Naive thymus-derived CD8-positive, alpha-beta T cell (primary cell): Measurements from ENCODE around the gene ITGAV. TPM values are rescaled to one million over a fixed set of nuclear protein-coding genes. Genes with fewer than 3 reads are reported as not detected.

Experiments
- ATAC-seq, 2 donors: fragments of 150-1000 bp; cut with Tn5 transposase in 1 of 2; sonication (Bioruptor Pico), chemical (Tn5 transposase) in 1 of 2; 1 replicate in 1 of 2; 2 replicates in 1 of 2; pipeline ENCODE4 v1.10.0; 2021; ENCODE audit warnings: mild to moderate bottlenecking in 2 of 2, moderate library complexity in 2 of 2
- POLR2A ChIA-PET: fragments of 350-600 bp; sonication (Branson Sonifier 250); formaldehyde crosslinking; loops from one replicate; lab custom pipeline; 2021; ENCODE audit warnings: antibody characterized with exemption; lab: Charles Lee
- DNase-seq, 10 donors: peaks; one replicate each; pipeline versions ENCODE4 v3.0.0 to v3.0.0-alpha.2; 2020 to 2022
- H3K27ac Mint-ChIP-seq, 10 donors: one replicate each; pipeline ENCODE4 v1.8.0; 2020 to 2022; ENCODE audit warnings: mild to moderate bottlenecking in 10 of 10, mixed read lengths in 10 of 10, moderate library complexity in 4 of 10, inconsistent platforms in 1 of 10
- H3K27me3 Mint-ChIP-seq, 5 donors: one replicate each; pipeline ENCODE4 v1.8.0; 2021 to 2022; ENCODE audit warnings: mixed read lengths in 5 of 5
- H3K36me3 Mint-ChIP-seq, 3 donors: one replicate each; pipeline ENCODE4 v1.8.0; 2020 to 2022; ENCODE audit warnings: mixed read lengths in 3 of 3, mild to moderate bottlenecking in 2 of 3, inconsistent platforms in 1 of 3
- H3K4me1 Mint-ChIP-seq, 4 donors: one replicate each; pipeline ENCODE4 v1.8.0; 2021 to 2022; ENCODE audit warnings: mixed read lengths in 4 of 4
- H3K4me3 Mint-ChIP-seq, 10 donors: one replicate each; pipeline ENCODE4 v1.8.0; 2020 to 2022; ENCODE audit warnings: mild to moderate bottlenecking in 10 of 10, mixed read lengths in 10 of 10, moderate library complexity in 6 of 10, inconsistent platforms in 1 of 10
- H3K9me3 Mint-ChIP-seq, 9 donors: one replicate each; pipeline ENCODE4 v1.8.0; 2020 to 2022; ENCODE audit warnings: mixed read lengths in 9 of 9, mild to moderate bottlenecking in 3 of 9, inconsistent platforms in 1 of 9, moderate library complexity in 1 of 9
- polyA plus RNA-seq, 3 donors: library from polyadenylated mRNA; unstranded; fragments of 300-500 nt; fragmentation: Illumina TruSeq; gene quantifications; one replicate each; pipeline ENCODE4 v1.2.3, GENCODE V29; 2021
- total RNA-seq, 8 experiments: library from RNA in 2 of 8; stranded (reverse) in 2 of 8; gene quantifications; one replicate each; pipeline ENCODE4 v1.2.3 and lab custom pipeline; 2021 to 2026

ITGAV gene
- total and polyA plus RNA-seq, 5 experiments from 2014 or later = 0.25 to 8.1 (median 0.66) TPM

DNA sequence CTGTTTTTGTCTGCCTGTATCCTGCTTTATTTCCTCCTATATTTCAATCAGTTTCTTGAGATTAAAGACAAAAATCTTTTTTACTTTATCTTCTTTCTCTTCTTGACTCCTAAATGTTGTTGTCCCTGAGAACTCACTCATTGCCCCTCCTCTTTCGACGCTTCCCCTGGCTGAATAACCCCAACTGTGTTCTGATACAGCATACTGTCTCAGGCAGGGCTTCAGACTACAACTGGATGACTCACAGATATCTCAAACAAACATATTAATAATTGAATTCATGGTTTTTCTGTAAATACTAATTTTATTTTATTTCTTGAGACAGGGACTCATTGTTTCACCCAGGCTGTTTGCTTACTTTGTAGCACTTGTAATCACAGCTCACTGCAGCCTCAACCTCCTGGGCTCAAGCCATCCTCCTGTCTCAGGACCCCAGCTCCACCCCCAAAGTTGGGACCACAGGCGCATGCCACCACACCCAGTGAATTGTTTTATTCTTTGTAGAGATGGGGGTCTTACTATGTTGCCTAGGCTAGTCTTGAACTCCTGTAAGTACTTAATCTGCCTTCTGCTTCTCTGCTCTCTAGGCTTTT is 9.4 kb downstream of the ITGAV start:
- no peak for ATAC-seq
- POLR2A ChIA-PET = no interaction called here

DNA sequence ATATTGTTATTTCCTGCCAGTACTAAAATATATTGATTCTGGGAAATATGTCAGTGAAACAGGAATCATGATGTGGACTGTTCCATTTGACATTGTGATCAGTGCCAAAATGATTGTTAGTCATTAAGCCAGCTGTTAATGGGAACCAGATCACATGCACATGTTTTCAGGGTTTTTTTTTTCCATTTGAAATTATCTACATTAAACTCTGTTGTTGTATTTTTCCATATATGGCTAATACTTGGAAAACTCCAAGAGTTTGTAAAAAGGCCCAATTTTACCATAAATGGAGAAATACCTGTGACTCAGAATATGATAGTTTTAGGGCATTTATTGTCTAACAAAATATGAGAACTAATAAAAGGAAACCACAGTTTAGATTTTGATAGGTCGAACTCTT is 13.4 kb downstream of the ITGAV start:
- Mint-ChIP-seq H3K9me3 (no peaks in the 10 kb centered on the region), H3K27ac (no peak overlapping the region), H3K27me3 (no peaks in the 10 kb centered on the region), H3K36me3 (peaks cover 0 to 17% (median 12%) of the 10 kb centered on the region in 3 donors), H3K4me3 (no peak overlapping the region), H3K4me1 (peaks cover 0 to 10% (median 1%) of the 10 kb centered on the region in 4 donors)
- POLR2A ChIA-PET = no interaction called here
- DNase-seq (no peak), ATAC-seq (no peak)

More for the DNA sequence above, 9.4 kb downstream of the ITGAV start:
- peaks cover 1 to 20% (median 3%) of the 10 kb centered on the region in 4 donors for H3K4me1 Mint-ChIP-seq
- peak overlapping the region in 2 of 10 donors; percentile 1 to 16 for H3K27ac Mint-ChIP-seq
- H3K9me3 Mint-ChIP-seq = no peaks in the 10 kb centered on the region
- H3K27me3 Mint-ChIP-seq = no peaks in the 10 kb centered on the region
- H3K4me3 Mint-ChIP-seq = no peak overlapping the region
- peaks cover 0 to 14% (median 7%) of the 10 kb centered on the region in 3 donors for H3K36me3 Mint-ChIP-seq
- DNase-seq = no peak

DNA sequence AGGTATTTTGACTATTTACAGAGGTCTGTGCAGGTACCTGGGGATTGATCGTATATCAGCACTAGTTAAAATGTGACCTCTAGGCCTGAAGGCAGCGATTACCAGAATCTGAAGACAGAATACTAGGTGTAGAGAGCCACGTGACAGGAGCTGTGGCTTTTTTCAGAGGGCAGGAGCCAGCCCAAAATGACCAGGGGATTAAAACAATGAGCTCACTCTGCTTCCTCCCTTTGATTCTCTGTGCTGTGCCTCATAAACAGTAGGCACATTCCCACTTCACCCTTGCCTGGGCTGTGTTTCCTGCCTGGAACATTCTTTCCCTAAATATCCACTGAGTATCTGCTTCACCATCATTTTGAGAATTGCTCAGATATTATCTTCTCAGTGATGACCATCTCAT is 15.2 kb downstream of the ITGAV start:
- H3K36me3 Mint-ChIP-seq = peaks cover 0 to 17% (median 14%) of the 10 kb centered on the region in 3 donors
- H3K4me3 Mint-ChIP-seq = no peak overlapping the region
- H3K4me1 Mint-ChIP-seq = peaks cover 0 to 5% (median 1%) of the 10 kb centered on the region in 4 donors
- ATAC-seq (no peak), DNase-seq (no peak)
- POLR2A ChIA-PET = no interaction called here
- no peaks in the 10 kb centered on the region for H3K9me3 Mint-ChIP-seq
- no peak overlapping the region for H3K27ac Mint-ChIP-seq
- H3K27me3 Mint-ChIP-seq = no peaks in the 10 kb centered on the region

DNA sequence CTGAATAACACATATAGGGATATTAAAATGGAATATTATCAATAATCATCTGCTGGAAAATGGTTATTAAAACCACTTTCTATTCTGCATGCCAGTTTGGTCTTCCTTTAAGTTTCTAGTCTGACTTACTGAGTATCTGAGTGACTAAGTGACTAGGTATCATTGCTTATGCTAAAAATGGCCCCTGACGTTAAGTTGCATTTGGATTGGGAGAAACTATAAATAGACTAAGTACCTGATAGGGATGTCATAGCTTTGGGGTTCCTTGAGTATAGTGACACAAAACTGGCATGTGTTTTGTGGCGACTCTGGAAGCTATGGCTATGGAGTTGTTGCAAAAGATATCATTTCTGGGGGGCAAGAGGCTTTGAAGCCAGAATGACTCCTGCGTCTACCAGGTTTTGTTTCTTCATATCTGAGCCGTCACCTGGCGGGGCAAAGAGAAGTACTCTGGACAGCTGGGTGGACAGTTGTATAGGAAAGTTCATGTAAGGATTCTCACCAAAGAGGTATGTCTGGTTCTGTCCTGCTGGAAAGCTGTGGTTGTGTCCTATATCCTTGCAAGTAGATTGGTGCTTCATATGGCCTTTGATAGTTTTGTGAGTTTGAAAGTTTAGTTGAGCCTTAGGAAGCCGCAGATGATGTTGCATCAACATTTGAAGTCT is 17.9 kb downstream of the ITGAV start:
- Mint-ChIP-seq H3K9me3 (no peaks in the 10 kb centered on the region), H3K27ac (no peak overlapping the region), H3K4me3 (no peak overlapping the region), H3K36me3 (peaks cover 0 to 9% (median 7%) of the 10 kb centered on the region in 3 donors), H3K4me1 (peaks cover 0 to 2% (median 0%) of the 10 kb centered on the region in 4 donors), H3K27me3 (no peaks in the 10 kb centered on the region)
- ATAC-seq (no peak), DNase-seq (no peak)
- POLR2A ChIA-PET = interaction anchor here (1.2 kb wide), 1 partner anchor 17 kb away, joined by 3 read pairs; the partner anchor contains the start of gene ITGAV

DNA sequence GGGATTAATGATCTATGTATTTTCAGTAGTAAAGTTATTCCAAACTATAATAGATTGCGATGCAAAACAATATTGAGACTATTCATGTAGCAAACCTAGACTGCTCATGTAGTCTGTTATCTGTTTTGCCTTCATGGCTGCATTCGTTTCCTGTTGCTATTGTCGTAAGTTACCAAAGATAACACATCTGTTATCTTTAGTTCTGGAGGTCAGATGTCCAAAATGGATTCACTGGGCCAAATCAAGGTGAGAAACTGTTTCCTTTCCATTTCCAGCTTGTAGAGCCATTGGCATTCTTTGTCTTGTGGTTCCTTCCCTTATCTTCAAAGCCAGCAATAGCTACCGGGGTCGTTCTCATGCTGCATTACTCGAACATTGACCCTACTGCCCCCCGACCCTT is 20.9 kb downstream of the ITGAV start:
- Mint-ChIP-seq H3K27ac (peak overlapping the region in 1 of 10 donors; percentile 26), H3K9me3 (no peaks in the 10 kb centered on the region), H3K4me1 (peaks cover 0 to 2% (median 0%) of the 10 kb centered on the region in 4 donors), H3K27me3 (no peaks in the 10 kb centered on the region), H3K36me3 (peaks cover 0 to 3% (median 2%) of the 10 kb centered on the region in 3 donors), H3K4me3 (no peak overlapping the region)
- ATAC-seq (no peak), DNase-seq (no peak)
- POLR2A ChIA-PET = no interaction called here

DNA sequence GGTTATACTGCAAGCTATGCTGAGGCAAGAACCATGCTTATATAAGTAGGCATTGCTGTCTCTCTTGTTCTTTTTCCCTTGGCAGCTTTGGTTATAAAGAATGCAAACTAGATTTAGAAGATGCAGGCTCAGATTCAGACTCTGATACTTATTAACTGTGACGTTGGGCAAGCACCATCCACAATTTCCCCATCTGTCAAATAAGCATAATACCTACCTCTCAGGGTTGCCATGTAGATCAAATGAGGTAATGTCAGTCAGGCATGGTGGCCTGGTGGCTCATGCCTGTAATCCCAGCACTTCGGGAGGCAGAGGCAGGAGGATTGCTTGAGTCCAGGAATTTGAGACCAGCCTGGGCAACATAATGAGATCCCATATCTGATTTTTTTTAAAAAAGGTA is 21.7 kb downstream of the ITGAV start:
- Mint-ChIP-seq H3K4me3 (no peak overlapping the region), H3K27me3 (no peaks in the 10 kb centered on the region), H3K4me1 (peaks cover 0 to 2% (median 0%) of the 10 kb centered on the region in 4 donors), H3K9me3 (no peaks in the 10 kb centered on the region), H3K36me3 (peaks cover 0 to 3% (median 3%) of the 10 kb centered on the region in 3 donors), H3K27ac (no peak overlapping the region)
- DNase-seq (no peak), ATAC-seq (no peak)
- POLR2A ChIA-PET = no interaction called here

DNA sequence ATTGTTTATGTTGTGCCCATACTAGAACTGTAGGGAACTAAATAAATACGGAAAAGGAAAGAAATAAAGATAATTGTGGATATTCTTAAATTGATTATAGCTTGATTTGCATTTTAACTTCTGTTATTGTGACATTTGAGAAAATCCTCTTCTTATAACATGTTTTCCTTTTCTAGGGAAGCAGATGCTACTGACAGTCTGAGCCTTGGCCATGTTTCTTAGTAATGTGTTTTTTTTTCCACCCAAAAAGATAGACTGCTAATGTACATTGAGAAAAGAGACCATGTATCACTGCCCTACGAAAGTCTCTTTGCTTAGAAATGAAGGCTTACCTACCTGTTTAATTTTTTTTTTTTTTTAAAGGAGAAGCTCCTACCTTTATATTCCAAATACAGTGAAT is 22.2 kb downstream of the ITGAV start:
- H3K27ac Mint-ChIP-seq = no peak overlapping the region
- H3K9me3 Mint-ChIP-seq = no peaks in the 10 kb centered on the region
- no peaks in the 10 kb centered on the region for H3K27me3 Mint-ChIP-seq
- ATAC-seq (no peak), DNase-seq (no peak)
- no peak overlapping the region for H3K4me3 Mint-ChIP-seq
- peaks cover 0 to 3% (median 3%) of the 10 kb centered on the region in 3 donors for H3K36me3 Mint-ChIP-seq
- H3K4me1 Mint-ChIP-seq = no peaks in the 10 kb centered on the region
- POLR2A ChIA-PET = no interaction called here

DNA sequence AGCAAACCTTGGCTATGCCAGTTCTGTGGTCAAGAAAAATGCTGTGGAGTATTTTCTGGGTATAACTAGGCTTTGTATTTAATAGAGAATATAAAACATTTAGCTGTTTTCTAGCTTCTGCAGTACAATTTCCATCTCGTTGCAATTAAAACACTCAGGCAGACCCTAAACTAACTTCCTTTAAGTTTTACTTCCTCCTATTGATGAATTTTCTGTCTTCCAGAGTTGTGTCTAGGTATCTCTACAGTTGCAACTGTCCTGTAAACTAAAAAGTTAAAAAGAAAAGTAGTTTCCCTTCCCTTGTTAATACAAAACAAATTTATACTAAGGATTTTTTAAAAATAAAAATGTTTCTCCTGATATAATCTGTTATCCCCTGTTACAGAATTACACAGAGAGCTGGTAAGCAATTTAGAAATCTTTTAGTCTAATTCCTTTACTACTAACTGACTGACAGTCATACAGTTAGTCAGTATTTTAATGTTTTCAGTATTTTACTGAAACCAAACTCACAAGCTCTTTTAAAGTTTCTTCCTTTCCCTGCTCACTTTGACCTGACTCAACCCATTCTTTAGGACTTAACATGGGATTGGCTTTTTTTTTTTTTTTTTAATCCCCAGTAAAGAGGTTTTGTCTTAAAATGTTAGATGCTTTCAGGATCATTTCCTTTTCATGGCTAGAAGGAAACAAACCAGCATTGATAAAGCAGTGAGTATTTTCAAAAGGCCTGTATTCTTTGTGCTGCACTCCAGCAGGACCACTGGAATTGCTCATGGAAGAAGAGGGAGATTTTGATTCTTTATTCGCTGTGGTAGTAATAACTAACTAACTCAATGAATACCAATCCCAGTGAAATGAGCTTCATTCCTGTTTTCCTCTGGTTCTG is 22.9 kb downstream of the ITGAV start:
- Mint-ChIP-seq H3K4me1 (no peaks in the 10 kb centered on the region), H3K27me3 (no peaks in the 10 kb centered on the region), H3K36me3 (peaks cover 0 to 3% (median 1%) of the 10 kb centered on the region in 3 donors), H3K4me3 (no peak overlapping the region), H3K27ac (no peak overlapping the region), H3K9me3 (no peaks in the 10 kb centered on the region)
- POLR2A ChIA-PET = interaction anchor here (0.7 kb wide), 1 partner anchor 1738 kb away, joined by 3 read pairs; no protein-coding TSS in a partner anchor
- DNase-seq = no peak
- no peak for ATAC-seq

DNA sequence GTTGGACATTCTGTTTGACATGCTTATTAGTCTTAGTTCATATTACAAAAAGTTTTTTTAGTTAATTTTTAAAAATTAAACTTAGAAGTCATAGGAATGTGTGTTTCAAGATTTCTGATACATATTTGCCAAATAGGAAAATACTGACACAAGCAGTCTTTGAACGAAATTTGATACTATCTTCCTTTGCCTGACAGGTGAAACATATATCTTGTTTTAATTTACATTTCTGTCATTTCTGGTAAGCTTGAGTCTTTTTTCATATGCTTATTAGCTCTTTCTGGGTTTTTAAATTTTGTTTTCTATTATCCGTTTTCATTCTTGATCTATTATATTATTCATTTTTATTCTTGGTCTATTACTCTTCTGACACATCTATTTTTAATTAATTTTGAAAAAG is 24.5 kb downstream of the ITGAV start:
- ATAC-seq (no peak), DNase-seq (no peak)
- Mint-ChIP-seq H3K36me3 (peaks cover 0 to 3% (median 0%) of the 10 kb centered on the region in 3 donors), H3K27ac (no peak overlapping the region), H3K4me1 (no peaks in the 10 kb centered on the region), H3K4me3 (no peak overlapping the region), H3K9me3 (no peaks in the 10 kb centered on the region), H3K27me3 (no peaks in the 10 kb centered on the region)
- POLR2A ChIA-PET = no interaction called here

DNA sequence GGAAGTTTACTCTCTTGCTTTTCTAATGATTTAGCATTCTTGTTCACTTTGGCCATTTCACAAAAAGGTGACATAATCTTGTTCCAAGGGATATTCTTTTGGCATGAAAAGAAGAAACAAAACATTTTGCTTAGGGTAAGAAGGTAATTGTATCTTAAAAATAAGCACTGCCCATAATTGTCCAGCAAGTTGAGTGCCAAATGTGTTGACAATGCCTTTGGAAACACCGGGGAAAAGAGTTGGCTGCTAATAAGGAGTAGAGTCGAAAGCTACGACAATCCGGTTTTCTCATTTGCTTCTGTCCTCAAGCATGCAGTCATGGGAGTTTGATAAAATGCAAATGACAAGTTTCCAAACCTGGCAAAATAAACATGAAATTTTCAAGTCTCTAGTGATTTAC is 27.3 kb downstream of the ITGAV start:
- POLR2A ChIA-PET = no interaction called here
- H3K4me1 Mint-ChIP-seq = no peaks in the 10 kb centered on the region
- H3K4me3 Mint-ChIP-seq = no peak overlapping the region
- DNase-seq (no peak), ATAC-seq (no peak)
- no peaks in the 10 kb centered on the region for H3K9me3 Mint-ChIP-seq
- no peak overlapping the region for H3K27ac Mint-ChIP-seq
- H3K36me3 Mint-ChIP-seq = peaks cover 0 to 2% (median 0%) of the 10 kb centered on the region in 3 donors
- no peaks in the 10 kb centered on the region for H3K27me3 Mint-ChIP-seq

DNA sequence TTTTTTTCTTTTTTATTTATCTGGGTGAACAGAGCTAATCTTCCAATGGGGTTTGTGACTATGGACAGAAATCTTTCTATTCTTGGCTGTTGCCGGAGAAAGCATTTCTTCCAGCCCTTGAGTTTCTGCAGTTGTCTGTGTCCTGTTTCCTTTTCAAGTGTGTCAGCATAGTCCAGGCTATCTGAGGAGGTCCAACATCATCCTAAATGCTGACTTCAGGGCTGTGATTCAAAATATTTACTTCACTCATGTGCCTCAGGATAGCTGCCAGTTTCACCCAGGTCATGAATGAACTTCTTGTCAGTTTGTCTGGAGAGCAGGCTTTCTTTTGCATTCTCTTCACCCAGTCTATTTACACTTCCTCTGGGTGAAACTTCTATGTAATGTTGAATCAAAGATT is 27.9 kb downstream of the ITGAV start:
- no peaks in the 10 kb centered on the region for H3K9me3 Mint-ChIP-seq
- POLR2A ChIA-PET = no interaction called here
- H3K27me3 Mint-ChIP-seq = no peaks in the 10 kb centered on the region
- ATAC-seq (no peak), DNase-seq (no peak)
- peaks cover 0 to 8% (median 3%) of the 10 kb centered on the region in 3 donors for H3K36me3 Mint-ChIP-seq
- no peaks in the 10 kb centered on the region for H3K4me1 Mint-ChIP-seq
- H3K4me3 Mint-ChIP-seq = no peak overlapping the region
- H3K27ac Mint-ChIP-seq = no peak overlapping the region

DNA sequence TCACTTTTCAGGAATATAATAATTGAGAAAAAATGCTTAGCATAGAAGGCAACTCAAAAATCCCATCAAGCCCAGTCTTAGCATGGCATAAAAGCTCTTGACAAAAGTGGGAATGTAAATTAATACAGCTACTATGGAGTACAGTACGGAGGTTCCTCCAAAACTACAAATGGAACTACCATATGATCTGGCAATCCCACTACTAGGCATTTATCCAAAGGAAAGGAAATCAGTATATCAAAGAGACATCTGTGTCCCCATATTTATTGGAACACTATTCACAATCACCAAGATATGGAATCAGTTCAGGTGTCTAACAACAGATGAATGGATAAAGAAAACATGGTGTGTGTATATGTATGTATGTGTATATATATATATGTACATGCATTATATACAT is 28.8 kb downstream of the ITGAV start:
- POLR2A ChIA-PET = no interaction called here
- ATAC-seq (no peak), DNase-seq (no peak)
- Mint-ChIP-seq H3K27me3 (no peaks in the 10 kb centered on the region), H3K4me3 (no peak overlapping the region), H3K9me3 (no peaks in the 10 kb centered on the region), H3K36me3 (peaks cover 5 to 14% (median 12%) of the 10 kb centered on the region in 3 donors), H3K27ac (no peak overlapping the region), H3K4me1 (no peaks in the 10 kb centered on the region)

DNA sequence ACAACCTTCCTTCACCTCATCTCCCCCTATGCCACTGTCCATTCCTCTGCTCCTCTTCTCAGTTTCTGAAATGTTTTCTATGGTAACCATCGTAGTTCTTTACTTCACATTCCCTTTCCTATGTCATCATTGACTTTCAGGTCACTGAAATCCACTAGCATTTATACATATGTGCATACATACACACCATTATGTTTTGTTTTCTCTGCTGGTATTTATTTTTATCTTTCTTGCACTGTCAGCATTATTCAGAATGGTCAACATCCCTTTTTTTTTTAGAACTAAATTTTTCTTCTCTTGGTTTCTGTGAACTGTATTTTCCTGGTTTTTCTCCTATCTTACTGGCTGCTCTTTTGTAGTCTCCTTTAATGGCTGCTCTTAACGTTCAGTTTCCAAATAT is 33.2 kb downstream of the ITGAV start:
- ATAC-seq = no peak
- no peaks in the 10 kb centered on the region for H3K27me3 Mint-ChIP-seq
- POLR2A ChIA-PET = no interaction called here
- no peak for DNase-seq
- H3K4me3 Mint-ChIP-seq = no peak overlapping the region
- no peak overlapping the region for H3K27ac Mint-ChIP-seq
- peaks cover 5 to 23% (median 18%) of the 10 kb centered on the region in 3 donors for H3K36me3 Mint-ChIP-seq
- peaks cover 0 to 2% (median 0%) of the 10 kb centered on the region in 4 donors for H3K4me1 Mint-ChIP-seq
- H3K9me3 Mint-ChIP-seq = no peaks in the 10 kb centered on the region
